DOHH2 (cell line): ENCODE measurements around the gene DYNLT1.
"Not testable (repeated sequence)": the region's sequence is repeated elsewhere in the genome, so short reads cannot be mapped to it uniquely, and the experiment has no call there.

ENCODE experiments used
- H3F3A ChIP-seq: fragments of 200-600 bp; sonication (generic), shearing (Covaris generic); 2 replicates; pipeline ENCODE4 v1.6.0; 2016; ENCODE audit warnings: antibody characterized with exemption, mild to moderate bottlenecking; ENCODE audit not compliant: control insufficient read depth, insufficient read depth
- H3K27ac ChIP-seq: fragments of 200-600 bp; sonication (generic); 2 replicates; pipeline ENCODE4 v1.5.1; 2014; ENCODE audit warnings: low read depth, mild to moderate bottlenecking, low read length, moderate library complexity
- H3K27me3 ChIP-seq: fragments of 200-600 bp; sonication (generic); 2 replicates; pipeline ENCODE4 v1.6.1; 2014; ENCODE audit warnings: mild to moderate bottlenecking, low read length, mixed read lengths; ENCODE audit not compliant: control insufficient read depth
- H3K36me3 ChIP-seq: fragments of 200-600 bp; sonication (generic); 2 replicates; pipeline ENCODE4 v1.6.1; 2014; ENCODE audit warnings: mild to moderate bottlenecking, low read length, moderate library complexity, mixed read lengths; ENCODE audit not compliant: control insufficient read depth
- H3K4me1 ChIP-seq: fragments of 200-600 bp; sonication (generic); 2 replicates; pipeline ENCODE4 v1.6.1; 2014; ENCODE audit warnings: mild to moderate bottlenecking, low read length, mixed read lengths; ENCODE audit not compliant: control insufficient read depth
- H3K4me2 ChIP-seq: fragments of 200-600 bp; sonication (generic); 2 replicates; pipeline ENCODE4 v1.6.0; 2014; ENCODE audit warnings: mild to moderate bottlenecking, low read length, moderate library complexity
- H3K4me3 ChIP-seq: fragments of 200-600 bp; sonication (generic); 2 replicates; pipeline ENCODE4 v1.5.1; 2014; ENCODE audit warnings: mild to moderate bottlenecking, low read length, mixed read lengths
- H3K79me2 ChIP-seq: fragments of 200-600 bp; sonication (generic); 2 replicates; pipeline ENCODE4 v1.6.1; 2014; ENCODE audit warnings: mild to moderate bottlenecking, low read length, mixed read lengths; ENCODE audit not compliant: control insufficient read depth
- H3K9me2 ChIP-seq: fragments of 200-600 bp; sonication (generic); replicated peaks from 2 replicates; pipeline ENCODE4 v1.6.1; 2014; ENCODE audit warnings: mild to moderate bottlenecking, low read length, mixed read lengths; ENCODE audit not compliant: control insufficient read depth
- H3K9me3 ChIP-seq: fragments of 200-600 bp; sonication (generic); 2 replicates; pipeline ENCODE4 v1.6.1; 2014; ENCODE audit warnings: antibody characterized with exemption, low read length, mixed read lengths; ENCODE audit not compliant: control insufficient read depth, insufficient read depth
- H4K20me1 ChIP-seq: fragments of 200-600 bp; sonication (generic); 2 replicates; pipeline ENCODE4 v1.6.0; 2014; ENCODE audit warnings: low read depth, mild to moderate bottlenecking, antibody characterized with exemption, low read length, moderate library complexity; ENCODE audit not compliant: control insufficient read depth, insufficient read depth
- CTCF ChIP-seq: fragments of 200-600 bp; sonication (generic); IDR thresholded peaks from one replicate; pipeline ENCODE4 v1.5.1; 2014; ENCODE audit warnings: antibody characterized with exemption, mild to moderate bottlenecking, low read depth, low read length; ENCODE audit not compliant: poor library complexity, severe bottlenecking
- EZH2phosphoT487 ChIP-seq: fragments of 200-600 bp; sonication (generic); IDR thresholded peaks from 2 replicates; pipeline ENCODE4 v1.6.1; 2017; ENCODE audit warnings: borderline replicate concordance, mild to moderate bottlenecking, antibody characterized with exemption, low read length, moderate library complexity, mixed read lengths

DYNLT1 gene

GRCh38 chr6:158621694-158622544, 22.6 kb downstream of the DYNLT1 start:
- Histone ChIP-seq H3K27me3 (no peaks in the 10 kb centered on the region), H3K9me3 (no peaks in the 10 kb centered on the region), H3K4me1 (no peaks in the 10 kb centered on the region), H3K79me2 (no peaks in the 10 kb centered on the region), H3K4me2 (no peak overlapping the region), H3K36me3 (peaks cover 13% of the 10 kb centered on the region; the same call in 1 of the 2 replicates), H4K20me1 (no peaks in the 10 kb centered on the region), H3F3A (no peaks in the 10 kb centered on the region), H3K4me3 (no peak overlapping the region), H3K9me2 (no peaks in the 10 kb centered on the region), H3K27ac (no peak overlapping the region)
- TF ChIP-seq EZH2phosphoT487, result no peak
- TF ChIP-seq CTCF, result no peak

GRCh38 chr6:158620963-158621693, 23.4 kb downstream of the DYNLT1 start:
- Histone ChIP-seq H3K27ac (no peak overlapping the region), H4K20me1 (no peaks in the 10 kb centered on the region), H3K4me2 (no peak overlapping the region), H3K27me3 (no peaks in the 10 kb centered on the region), H3K4me3 (no peak overlapping the region), H3K79me2 (no peaks in the 10 kb centered on the region), H3K9me2 (no peaks in the 10 kb centered on the region), H3K9me3 (no peaks in the 10 kb centered on the region), H3K4me1 (no peaks in the 10 kb centered on the region), H3K36me3 (peaks cover 12% of the 10 kb centered on the region; the same call in 1 of the 2 replicates), H3F3A (no peaks in the 10 kb centered on the region)
- no peak for TF ChIP-seq CTCF
- no peak for TF ChIP-seq EZH2phosphoT487

- no peak overlapping the region for H3K4me3 ChIP-seq
- no peaks in the 10 kb centered on the region for H3F3A ChIP-seq
- H3K9me2 ChIP-seq, result no peaks in the 10 kb centered on the region
- peaks cover 6% of the 10 kb centered on the region; the same call in 1 of the 2 replicates for H3K36me3 ChIP-seq
- no peaks in the 10 kb centered on the region for H3K9me3 ChIP-seq
- H3K79me2 ChIP-seq, result no peaks in the 10 kb centered on the region
- no peak overlapping the region for H3K27ac ChIP-seq
- H3K4me2 ChIP-seq, result no peak overlapping the region
- H3K27me3 ChIP-seq, result no peaks in the 10 kb centered on the region
- no peaks in the 10 kb centered on the region for H3K4me1 ChIP-seq
- TF ChIP-seq CTCF (no peak), EZH2phosphoT487 (no peak)
- no peaks in the 10 kb centered on the region for H4K20me1 ChIP-seq
Measured at GRCh38 chr6:158619922-158620801, 24.4 kb downstream of the DYNLT1 start.

- not testable (repeated sequence) for H4K20me1 ChIP-seq, H3K79me2 ChIP-seq, H3K27ac ChIP-seq, H3K4me2 ChIP-seq, H3K4me3 ChIP-seq, H3K27me3 ChIP-seq, H3K9me3 ChIP-seq, H3K4me1 ChIP-seq, H3F3A ChIP-seq, H3K9me2 ChIP-seq
- peaks cover 11% of the 10 kb centered on the region for H3K36me3 ChIP-seq
Measured at GRCh38 chr6:158618289-158618688, 26.3 kb downstream of the DYNLT1 start.

- H3K9me3 ChIP-seq, H3K9me2 ChIP-seq, H3F3A ChIP-seq, H4K20me1 ChIP-seq, H3K27ac ChIP-seq, H3K27me3 ChIP-seq, H3K79me2 ChIP-seq, H3K4me3 ChIP-seq, H3K4me1 ChIP-seq, H3K4me2 ChIP-seq: not testable (repeated sequence)
- peaks cover 16% of the 10 kb centered on the region for H3K36me3 ChIP-seq
Measured at GRCh38 chr6:158614606-158615005, 29.9 kb downstream of the DYNLT1 start.
